ENCODE data around the gene CELF4. TPM values are rescaled to one million over a fixed set of nuclear protein-coding genes. Genes with fewer than 3 reads are reported as not detected.

The CELF4 gene
- total and polyA plus RNA-seq, 10 of the 15 experiments (the other 5 are each of a cell fraction or from before 2014, with no cell fraction given) = 0.03 to 0.32 TPM; not detected in 8

DNA sequence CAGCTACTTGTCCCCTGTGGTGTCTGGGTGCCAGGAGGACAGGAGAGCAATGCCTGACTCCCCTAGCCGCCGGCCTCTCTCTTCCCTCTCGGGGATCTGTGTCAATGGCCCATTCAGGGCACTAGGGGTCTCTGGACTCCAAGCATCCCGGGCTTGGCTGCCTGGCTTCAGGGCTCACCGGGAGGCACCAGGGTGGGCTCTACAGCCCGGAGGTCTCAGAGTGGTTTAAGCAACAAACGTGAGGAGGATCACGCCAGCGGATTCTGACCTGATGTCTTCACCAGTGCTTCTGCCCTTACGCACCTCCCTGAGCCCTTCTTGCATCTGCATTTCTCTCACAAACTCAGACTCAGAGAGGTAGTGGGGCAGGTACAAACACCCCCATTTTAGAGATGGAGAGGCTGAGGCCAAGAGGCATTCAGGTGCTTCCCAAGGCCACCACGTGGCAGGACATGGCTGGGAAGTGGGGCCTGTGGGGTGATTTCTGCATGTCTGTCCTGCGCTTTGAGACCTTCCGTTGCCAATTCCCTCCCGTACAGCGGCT, 243.0 kb downstream of the CELF4 start (continued):
- TF ChIP-seq, protein P1, sequence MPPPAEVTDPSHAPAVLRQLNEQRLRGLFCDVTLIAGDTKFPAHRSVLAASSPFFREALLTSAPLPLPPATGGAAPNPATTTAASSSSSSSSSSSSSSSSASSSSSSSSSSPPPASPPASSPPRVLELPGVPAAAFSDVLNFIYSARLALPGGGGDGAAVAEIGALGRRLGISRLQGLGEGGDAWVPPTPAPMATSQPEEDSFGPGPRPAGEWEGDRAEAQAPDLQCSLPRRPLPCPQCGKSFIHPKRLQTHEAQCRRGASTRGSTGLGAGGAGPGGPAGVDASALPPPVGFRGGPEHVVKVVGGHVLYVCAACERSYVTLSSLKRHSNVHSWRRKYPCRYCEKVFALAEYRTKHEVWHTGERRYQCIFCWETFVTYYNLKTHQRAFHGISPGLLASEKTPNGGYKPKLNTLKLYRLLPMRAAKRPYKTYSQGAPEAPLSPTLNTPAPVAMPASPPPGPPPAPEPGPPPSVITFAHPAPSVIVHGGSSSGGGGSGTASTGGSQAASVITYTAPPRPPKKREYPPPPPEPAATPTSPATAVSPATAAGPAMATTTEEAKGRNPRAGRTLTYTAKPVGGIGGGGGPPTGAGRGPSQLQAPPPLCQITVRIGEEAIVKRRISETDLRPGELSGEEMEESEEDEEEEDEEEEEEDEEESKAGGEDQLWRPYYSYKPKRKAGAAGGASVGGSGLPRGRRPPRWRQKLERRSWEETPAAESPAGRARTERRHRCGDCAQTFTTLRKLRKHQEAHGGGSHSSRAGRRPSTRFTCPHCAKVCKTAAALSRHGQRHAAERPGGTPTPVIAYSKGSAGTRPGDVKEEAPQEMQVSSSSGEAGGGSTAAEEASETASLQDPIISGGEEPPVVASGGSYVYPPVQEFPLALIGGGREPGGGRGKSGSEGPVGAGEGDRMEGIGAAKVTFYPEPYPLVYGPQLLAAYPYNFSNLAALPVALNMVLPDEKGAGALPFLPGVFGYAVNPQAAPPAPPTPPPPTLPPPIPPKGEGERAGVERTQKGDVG (CRISPR knock-in tag; IDR thresholded peaks at IDR 0.05) = no peak
- no peak for TF ChIP-seq KLF5 (IDR thresholded peaks at IDR 0.05; ENCODE audit: partially characterized antibody)

DNA sequence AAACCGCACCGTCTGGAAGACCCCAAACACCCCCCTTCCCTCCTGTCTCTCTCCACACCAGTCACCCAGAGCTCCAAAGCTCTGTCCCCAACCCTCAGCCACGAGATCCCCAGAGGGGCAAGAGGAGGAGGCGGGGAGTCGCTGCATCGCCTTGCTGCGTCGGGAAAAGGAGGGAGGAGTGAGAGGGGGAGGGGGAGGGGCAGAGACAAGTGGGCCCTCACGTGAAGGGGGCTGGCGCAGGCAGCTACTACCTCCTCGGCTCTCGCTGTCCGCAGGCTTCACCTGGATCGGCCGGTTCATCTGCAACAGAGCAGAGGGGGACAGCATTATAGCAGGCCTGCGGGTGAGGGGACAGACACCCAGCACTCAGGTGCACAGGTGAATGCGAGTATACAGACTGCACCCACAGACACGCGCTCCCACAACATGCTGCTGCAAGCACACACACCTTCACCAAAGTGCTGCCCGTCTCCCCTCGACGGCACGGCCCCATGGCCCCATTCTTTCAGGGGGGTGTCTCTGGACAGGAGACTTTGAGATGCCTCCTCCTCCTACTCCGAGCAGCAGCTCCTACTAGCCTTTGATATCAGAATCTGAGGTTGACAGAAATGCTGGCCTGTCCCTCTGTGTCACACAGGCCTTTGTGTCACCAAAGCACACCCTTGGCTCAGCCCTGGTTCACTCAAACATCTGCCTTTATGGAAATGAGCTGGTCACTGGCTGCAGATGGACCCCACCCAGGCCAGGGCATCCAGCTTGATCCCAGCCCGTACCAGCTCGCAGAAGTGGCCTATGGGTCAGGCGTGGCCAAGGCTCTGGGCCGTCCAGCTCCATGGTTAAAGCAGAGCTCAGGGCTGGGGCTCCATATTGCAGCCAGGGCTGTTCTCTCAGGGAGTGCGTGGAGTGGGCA, 243.8 kb downstream of the CELF4 start:
- BruUV-seq (replicated peaks) = no TSS peak
- intact Hi-C loops (cut with micrococcal nuclease; ENCODE audit: unreplicated experiment) (loop anchor here (5.0 kb wide), 1 partner anchor 380 kb away; no protein-coding TSS in a partner anchor), in situ Hi-C loops (cut with MboI) (loop anchor here (25.0 kb wide), 1 partner anchor 385 kb away; no protein-coding TSS in a partner anchor)
- DNase-seq (ENCODE audit: low read depth, low spot score) (no peak), ATAC-seq (peak; percentile 32), FAIRE-seq (no peak)
- Histone ChIP-seq H4K20me1 (ENCODE audit: control insufficient read depth, insufficient read depth) (no peaks in the 10 kb centered on the region), H3K4me2 (ENCODE audit: control insufficient read depth, insufficient read depth) (no peak overlapping the region), H2AFZ (ENCODE audit: control insufficient read depth, low read depth, low read length) (no peak overlapping the region), H3K9ac (ENCODE audit: control insufficient read depth, insufficient read depth, low read length) (no peak overlapping the region), H3K4me1 (ENCODE audit: control insufficient read depth, insufficient read depth, low read length) (no peaks in the 10 kb centered on the region), H3K79me2 (ENCODE audit: control insufficient read depth, insufficient read depth, low read length) (no peaks in the 10 kb centered on the region), H3K4me3 (no peak overlapping the region), H3K27ac (ENCODE audit: control insufficient read depth, insufficient read depth) (no peak overlapping the region), H3K27me3 (replicated peaks in 1 of 2; ENCODE audit: control insufficient read depth in 2 of 2, insufficient read depth in 2 of 2, low read length in 1 of 2) (peaks cover 2 to 3% of the 10 kb centered on the region in 2 experiments; a peak in 3 of 4 replicates), H3K9me3 (replicated peaks; ENCODE audit: control insufficient read depth, insufficient read depth, low read length) (no peaks in the 10 kb centered on the region), H3K36me3 (ENCODE audit: control insufficient read depth in 2 of 2, insufficient read depth in 2 of 2, low read length in 1 of 2) (no peaks in the 10 kb centered on the region)
- POLR2A ChIA-PET = no interaction called here
- 43% methylated on average over 14 of the region's 29 CpGs for WGBS (ENCODE audit: insufficient coverage, insufficient replicate concordance, low lambda C conversion rate, missing lambda C conversion rate)
- SMC1A ChIA-PET (ENCODE audit: uncharacterized antibody, unreplicated experiment) = no interaction called here
- RAD21 ChIA-PET (ENCODE audit: unreplicated experiment) = no interaction called here
- CTCF ChIA-PET = no interaction called here
- TF ChIP-seq MXI1 (IDR thresholded peaks at IDR 0.05; ENCODE audit: low read depth, low read length) (no peak), SUPT20H (IDR thresholded peaks at IDR 0.05; ENCODE audit: borderline replicate concordance, control insufficient read depth, low read depth, low read length) (no peak), MEF2A (IDR thresholded peaks at IDR 0.05; ENCODE audit: insufficient read depth, low read depth, low read length) (no peak), BHLHE40 (IDR thresholded peaks at IDR 0.05; ENCODE audit: borderline replicate concordance in 1 of 2, low read depth in 2 of 2, low read length in 1 of 2) (no peak), RUNX3 (IDR thresholded peaks at IDR 0.05; ENCODE audit: low read length) (no peak)
- TF ChIP-seq, protein P2, sequence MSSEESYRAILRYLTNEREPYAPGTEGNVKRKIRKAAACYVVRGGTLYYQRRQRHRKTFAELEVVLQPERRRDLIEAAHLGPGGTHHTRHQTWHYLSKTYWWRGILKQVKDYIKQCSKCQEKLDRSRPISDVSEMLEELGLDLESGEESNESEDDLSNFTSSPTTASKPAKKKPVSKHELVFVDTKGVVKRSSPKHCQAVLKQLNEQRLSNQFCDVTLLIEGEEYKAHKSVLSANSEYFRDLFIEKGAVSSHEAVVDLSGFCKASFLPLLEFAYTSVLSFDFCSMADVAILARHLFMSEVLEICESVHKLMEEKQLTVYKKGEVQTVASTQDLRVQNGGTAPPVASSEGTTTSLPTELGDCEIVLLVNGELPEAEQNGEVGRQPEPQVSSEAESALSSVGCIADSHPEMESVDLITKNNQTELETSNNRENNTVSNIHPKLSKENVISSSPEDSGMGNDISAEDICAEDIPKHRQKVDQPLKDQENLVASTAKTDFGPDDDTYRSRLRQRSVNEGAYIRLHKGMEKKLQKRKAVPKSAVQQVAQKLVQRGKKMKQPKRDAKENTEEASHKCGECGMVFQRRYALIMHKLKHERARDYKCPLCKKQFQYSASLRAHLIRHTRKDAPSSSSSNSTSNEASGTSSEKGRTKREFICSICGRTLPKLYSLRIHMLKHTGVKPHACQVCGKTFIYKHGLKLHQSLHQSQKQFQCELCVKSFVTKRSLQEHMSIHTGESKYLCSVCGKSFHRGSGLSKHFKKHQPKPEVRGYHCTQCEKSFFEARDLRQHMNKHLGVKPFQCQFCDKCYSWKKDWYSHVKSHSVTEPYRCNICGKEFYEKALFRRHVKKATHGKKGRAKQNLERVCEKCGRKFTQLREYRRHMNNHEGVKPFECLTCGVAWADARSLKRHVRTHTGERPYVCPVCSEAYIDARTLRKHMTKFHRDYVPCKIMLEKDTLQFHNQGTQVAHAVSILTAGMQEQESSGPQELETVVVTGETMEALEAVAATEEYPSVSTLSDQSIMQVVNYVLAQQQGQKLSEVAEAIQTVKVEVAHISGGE (CRISPR knock-in tag; IDR thresholded peaks at IDR 0.05) = no peak
- TF ChIP-seq, protein P3, sequence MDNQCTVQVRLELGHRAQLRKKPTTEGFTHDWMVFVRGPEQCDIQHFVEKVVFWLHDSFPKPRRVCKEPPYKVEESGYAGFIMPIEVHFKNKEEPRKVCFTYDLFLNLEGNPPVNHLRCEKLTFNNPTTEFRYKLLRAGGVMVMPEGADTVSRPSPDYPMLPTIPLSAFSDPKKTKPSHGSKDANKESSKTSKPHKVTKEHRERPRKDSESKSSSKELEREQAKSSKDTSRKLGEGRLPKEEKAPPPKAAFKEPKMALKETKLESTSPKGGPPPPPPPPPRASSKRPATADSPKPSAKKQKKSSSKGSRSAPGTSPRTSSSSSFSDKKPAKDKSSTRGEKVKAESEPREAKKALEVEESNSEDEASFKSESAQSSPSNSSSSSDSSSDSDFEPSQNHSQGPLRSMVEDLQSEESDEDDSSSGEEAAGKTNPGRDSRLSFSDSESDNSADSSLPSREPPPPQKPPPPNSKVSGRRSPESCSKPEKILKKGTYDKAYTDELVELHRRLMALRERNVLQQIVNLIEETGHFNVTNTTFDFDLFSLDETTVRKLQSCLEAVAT (IDR thresholded peaks at IDR 0.05) = no peak

Measured in GM12878 (cell line).